NCI-H748 treated with DMSO at 0.1 percent for 48 hours (cell line): ENCODE data around the gene COL24A1.
"Not testable (repeated sequence)": the region's sequence is repeated elsewhere in the genome, so short reads cannot be mapped to it uniquely, and the experiment has no call there.

Experiments used
- DNase-seq: peaks from one replicate; lab custom pipeline; 2025; lab: John Stamatoyannopoulos, UW

Gene COL24A1

DNA sequence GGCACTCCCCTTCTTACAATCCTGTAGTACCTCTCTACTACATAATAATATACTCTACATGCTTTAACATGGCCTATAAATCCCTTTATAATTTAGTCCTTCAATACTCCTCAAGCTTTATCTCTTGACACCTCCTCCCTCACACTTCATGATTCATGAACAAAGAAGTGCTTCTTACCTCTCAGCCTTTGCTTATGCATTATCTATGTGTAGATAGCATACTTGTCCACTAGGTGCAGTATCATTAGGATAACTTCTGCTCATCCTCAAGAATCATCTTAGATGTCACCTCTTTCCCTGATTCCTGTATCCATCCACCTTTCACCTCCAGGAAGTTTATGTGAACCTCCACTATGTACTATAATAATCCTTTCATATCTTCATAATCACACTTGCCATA lies 74.4 kb downstream of the COL24A1 start:
- no peak for DNase-seq

DNA sequence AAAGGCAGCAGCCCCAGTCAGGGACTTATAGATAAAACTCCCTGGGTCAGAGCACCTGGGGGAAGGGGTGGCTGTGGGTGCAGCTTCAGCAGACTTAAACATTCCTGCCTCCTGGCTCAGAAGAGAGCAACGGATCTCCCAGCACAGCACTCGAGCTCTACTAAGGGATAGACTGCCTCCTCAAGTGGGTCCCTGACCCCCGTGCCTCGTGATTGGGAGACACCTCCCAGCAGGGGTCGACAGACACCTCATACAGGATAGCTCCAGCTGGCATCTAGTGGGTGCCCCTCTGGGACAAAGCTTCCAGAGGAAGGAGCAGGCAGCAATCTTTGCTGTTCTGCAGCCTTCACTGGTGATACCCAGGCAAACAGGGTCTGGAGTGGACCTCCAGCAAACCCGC lies 84.1 kb downstream of the COL24A1 start:
- DNase-seq = not testable (repeated sequence)

DNA sequence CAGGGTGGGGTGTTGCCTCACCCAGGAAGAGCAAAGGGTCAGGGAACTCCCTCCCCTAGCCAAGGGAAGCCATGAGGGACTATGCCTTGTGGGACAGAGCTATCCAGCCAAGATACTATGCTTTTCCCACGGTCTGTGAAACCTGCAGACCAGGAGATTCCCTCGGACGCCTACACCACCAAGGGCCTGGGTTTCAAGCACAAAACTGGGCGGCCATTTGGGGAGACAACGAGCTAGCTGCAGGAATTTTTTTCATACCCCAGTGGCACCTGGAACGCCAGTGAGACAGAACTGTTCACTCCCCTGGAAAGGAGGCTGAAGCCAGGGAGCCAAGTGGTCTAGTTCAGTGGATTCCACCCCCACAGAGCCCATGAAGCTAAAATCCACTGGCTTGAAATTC lies 84.7 kb downstream of the COL24A1 start:
- DNase-seq = not testable (repeated sequence)

DNA sequence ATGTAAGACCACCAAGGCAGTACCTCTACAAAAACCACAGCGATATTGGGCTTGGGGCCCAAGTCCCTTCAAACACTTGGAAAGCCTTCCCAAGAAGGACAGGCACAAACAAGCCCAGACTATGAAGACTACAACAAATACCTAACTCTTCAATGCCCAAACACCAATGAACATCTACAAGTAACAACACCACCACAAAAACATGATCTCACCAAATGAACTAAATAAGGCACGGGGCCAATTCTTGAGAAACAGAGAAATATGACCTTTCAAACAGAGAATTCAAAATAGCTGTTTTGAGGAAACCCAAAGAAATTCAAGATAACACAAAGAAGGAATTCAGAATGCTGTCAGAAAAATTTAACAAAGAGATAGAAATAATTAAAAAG lies 86.8 kb downstream of the COL24A1 start:
- no peak for DNase-seq

DNA sequence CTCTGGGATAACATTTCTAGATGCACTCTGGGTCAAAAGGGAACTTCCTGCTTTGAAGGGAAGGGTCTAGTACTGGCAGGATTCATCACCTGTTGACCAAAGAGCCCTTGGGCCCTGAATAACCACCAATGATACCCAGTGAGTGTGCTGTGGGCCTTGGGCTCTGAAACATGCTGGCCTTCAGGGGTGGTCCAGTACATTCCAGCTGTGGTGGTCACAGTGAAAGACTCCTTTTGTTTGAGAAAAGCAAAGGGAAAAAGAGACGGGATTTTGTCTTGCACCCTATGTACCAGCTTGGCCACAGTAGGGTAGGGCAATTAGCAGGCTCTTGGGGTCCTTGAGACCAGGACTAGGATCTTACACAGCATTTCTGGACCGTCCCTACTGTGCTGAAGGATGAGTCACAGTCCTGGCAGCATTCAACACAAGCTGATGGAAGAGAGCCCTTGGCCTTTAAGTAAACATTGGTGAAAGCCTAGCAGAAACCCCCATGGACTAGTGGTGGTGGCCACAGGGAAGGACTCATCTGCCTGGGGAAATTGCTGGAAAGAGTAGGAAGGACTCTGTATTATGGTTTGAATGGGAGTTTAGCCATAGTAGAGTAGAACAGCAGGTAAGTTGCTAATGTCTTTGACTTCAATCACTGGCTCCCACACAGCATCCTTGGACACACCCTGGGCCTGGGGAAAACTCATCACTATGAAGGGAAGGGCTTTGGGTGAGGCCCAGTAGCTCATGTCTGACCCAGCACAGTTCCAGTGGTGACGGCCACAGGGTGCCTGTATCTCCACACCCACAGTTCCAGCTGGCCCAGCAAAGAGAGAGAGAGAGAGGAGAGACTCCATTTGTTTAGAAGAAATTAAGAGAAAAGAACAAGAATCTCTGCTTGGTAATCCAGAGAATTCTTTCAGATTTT lies 87.5 kb downstream of the COL24A1 start:
- no peak for DNase-seq

DNA sequence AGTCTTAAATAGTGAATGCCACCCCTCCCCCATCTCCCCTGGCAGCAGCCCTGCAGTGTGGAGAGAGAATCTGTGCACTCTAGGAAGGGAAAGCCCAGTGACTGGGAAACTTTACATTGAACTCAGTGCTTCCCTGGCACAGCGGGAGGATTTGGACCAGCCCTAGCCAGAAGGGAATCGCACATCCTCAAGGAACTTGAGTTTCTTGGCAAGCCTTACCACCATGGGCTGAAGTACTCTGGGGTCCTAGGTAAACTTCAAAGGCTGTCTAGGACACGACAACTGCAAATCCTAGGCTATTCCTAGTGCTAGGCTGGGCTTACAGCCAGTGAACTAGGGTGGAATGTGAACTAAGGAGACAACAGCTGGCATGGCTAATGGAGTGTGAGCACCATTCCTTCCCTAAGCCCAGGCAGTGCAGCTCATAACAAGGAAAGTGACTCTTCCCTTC lies 88.3 kb downstream of the COL24A1 start:
- no peak for DNase-seq

DNA sequence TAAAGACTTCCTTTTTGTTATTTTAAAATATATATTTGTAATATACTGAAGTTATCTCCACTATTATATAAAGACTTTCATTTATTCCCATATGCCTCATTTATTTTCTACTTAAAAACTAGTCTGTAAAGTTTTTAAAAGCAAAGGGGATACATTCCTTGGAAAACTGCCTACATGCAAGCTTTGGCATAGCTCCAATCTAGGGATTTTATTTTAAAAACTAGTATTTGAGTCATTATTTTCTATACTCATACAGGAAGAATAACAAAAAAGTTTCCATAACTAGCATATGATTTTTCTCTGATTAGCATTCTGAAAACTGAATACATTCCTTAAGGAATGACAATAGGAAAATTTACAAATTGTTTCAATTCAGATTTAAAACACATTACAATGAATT lies 88.9 kb downstream of the COL24A1 start:
- no peak for DNase-seq

DNA sequence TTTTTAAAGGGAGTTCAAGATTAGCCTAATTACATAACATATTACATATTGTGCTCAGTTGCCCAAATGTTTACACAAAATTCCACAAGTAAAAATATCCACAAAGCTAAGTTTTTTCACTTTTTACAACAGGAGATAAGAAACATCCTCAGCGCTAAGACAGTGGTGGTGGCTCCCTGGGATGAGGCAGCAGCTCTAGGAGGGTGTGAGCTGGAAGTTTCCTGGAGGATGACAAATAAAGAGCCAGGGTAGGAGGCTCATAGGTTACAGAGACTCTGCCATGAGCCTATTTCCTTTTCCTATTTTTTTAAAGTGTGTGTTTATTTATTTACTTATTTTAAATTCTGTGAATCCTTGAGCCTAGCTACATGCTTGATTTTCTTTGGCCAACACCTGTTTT lies 91.7 kb downstream of the COL24A1 start:
- DNase-seq = no peak

DNA sequence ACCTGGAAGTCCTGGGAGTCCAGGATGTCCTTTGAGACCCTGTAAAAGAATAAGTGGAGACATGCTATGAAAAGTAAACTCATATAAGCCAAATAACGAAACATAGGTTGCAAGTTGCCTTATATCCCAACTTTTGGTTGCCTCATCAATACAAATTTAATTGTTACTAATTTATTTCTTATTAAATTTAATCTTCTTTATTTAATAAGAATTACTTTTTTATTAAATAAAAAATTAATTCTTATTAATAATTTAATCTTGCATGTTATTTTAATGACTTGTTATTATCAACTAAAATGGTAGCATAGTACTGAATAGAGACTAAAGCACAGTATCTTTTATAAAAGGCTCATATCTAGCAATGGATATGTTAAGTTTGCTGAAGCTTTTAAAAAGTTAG lies 92.9 kb downstream of the COL24A1 start:
- DNase-seq = no peak

DNA sequence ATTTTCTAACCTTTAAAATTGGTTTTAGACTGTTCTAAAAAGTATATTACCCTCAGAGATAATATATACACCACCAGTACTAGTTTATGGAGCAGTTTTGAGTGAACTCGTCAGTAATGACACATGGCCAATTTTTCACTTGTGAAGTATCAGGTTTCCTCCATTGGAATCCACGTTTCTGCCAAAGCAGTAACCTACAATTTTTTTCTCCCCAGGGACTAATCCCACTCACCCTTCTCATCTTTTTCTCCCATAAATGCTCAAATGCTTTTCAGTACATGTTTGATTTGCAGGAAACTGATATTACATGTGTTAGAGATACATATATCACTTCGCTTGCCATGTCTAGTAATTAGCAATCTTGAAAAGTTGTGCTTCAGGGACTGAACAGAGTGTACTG lies 94.1 kb downstream of the COL24A1 start:
- DNase-seq = no peak

DNA sequence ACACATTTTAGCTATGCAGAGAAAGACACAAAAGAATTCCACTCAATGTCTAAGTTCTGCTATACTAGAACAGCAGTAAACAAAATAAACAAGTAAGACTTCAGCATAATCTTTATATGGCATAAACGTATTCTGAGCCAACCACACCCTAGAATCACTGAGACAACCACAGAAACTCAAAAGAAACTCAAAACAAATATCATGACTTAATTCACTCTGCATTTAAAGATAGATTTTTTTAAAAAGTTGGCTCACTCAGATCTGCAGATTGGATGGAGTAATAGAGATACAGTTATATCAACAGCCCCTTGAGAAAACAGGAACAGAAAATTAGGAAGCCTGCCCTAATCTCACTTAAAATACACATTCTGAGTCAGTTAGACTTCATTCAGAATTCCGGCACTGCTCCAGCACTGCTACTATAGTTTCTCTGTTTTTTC lies 95.0 kb downstream of the COL24A1 start:
- no peak for DNase-seq

DNA sequence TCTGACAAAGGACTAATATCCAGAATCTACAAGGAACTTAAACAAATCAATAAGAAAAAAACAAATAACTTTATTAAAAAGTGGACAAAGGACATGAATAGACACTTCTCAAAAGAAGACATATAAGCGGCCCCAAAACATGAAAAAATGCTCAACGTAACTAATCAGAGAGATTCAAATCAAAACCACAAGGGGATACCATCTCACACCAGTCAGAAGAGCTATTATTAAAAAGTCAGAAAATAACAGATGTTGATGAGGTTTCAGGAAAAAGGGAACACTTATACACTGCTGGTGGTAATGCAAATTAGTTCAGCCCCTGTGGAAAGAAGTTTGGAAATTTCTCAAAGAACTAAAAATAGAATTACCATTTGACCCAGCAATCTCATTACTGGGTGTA lies 102.2 kb downstream of the COL24A1 start:
- DNase-seq = no peak

DNA sequence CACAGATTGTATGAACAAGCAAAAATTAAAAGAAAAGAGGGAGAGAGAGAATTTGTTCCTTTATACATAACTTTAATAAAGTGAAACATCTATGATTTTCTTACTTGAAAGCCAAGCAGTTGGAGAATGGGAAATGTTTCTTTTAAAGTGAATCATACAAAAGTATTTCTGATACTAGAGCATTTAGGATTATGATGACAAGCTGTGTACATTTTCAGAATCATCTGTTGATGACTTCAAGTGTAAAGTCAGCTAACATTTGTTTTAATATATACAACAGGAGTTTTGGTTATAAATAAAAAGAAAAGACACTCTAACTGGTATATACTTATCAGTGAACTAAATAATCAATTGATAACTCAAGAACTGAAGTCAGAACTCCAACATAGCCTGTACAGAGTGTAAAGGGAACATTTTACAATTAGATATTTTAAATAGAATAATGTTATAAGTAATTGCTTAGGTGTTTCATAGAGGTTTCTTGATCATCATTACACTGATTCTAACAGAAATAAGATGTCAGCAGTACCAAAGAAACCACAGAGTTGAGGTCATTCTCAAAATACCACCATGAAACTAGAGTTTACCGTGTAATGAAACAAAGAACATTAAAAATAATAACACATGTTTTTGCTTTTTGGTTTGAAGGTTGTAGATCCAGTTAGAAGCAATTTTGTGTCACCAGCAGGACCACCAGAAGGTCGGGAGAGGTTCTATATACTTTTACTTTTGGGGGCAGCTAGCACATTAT lies 103.4 kb downstream of the COL24A1 start:
- no peak for DNase-seq

DNA sequence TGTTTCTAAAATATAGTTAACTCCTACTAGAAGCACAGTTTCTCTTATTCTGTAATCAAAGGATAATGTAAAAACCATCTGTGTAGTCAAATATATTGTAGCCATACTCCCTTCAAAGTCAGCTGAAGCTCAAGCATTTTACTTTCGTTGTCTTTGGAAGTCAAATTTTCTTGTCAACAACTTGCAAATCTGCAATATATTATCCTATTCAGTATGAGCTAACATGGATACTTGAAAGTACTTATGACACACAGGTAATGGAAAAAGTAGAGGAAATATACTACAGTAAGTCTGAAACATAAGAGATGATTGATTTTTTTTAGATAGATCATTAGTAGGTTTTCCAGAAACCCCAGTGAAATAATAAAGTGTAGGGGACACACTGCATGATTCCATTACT lies 121.5 kb downstream of the COL24A1 start:
- no peak for DNase-seq

DNA sequence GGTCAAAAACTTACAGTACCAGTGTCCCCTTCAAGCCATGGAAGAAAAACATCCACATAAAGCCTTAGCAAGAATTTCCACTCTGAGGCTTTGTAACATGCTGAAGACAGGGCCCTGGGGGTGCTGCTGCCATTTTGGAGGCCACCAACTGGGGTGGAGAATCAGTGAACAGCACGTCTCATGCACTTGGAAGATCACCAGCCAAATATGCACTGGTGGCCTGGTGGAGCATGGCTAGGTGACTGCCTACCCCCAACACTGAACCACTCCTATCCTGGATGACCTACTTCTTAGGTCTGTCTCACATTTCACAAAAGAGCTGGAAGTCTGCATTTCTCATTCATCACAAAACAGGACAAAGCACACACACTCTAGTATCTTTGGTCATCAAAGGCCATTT lies 126.4 kb downstream of the COL24A1 start:
- no peak for DNase-seq

DNA sequence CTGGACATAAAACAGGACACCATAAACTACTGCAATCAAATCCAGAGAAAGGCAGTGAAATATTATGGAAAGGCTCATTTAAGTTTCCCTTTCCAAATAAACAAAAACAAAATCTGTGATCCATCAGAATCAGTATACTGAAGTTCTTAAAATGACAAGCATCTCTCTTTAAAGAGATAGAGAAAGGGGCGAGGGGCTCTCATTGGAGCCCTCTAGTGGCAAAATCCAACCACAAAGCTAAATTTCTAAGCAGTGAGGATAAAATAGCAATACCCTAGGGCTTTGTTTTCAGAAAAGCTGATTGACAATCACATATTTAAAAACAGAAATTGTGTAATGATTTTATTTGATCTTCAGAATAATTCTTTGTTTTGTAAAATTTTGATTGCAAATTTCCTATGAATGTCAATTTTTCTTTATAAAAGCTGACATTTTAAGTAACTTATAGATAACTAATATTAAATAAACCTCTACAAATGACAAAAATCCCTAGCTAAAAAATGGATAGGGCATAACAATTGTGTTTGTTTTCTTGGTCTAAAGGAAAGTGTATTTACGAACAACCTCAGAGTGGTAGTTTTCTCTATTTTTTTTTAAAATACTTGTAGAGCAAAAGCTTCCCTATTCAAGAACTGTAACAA lies 138.2 kb downstream of the COL24A1 start:
- peak; percentile 23 for DNase-seq

DNA sequence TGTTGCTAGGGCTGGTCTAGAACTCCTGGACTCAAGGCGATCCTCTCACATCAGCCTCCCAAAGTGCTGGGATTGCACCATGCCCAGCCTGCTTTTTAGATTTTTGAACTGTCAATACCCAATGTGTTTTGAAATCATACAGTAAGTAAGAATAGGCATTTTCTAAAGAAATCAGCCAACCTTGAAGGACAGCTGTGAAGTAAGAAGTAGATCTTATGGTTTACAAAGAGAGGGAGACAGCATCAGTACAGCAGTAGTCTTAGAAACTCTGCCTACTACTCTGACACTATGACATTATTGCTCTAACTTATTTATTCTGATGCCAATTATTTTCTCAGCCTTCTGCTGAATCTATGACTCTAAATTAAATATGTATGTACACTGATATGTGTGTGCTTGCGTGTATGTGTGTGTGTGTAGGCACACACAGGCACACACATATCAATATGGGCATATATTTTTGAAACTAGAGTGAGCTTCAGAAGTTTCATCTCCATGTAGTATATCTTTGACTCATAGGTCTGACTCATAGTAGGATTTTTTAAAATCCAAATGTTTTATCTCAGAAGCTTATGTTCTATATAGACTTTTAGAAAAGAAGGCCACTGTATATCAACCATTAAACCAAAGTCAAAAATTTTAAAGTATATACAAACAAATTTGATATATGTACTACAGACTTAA lies 140.4 kb downstream of the COL24A1 start:
- DNase-seq = no peak

DNA sequence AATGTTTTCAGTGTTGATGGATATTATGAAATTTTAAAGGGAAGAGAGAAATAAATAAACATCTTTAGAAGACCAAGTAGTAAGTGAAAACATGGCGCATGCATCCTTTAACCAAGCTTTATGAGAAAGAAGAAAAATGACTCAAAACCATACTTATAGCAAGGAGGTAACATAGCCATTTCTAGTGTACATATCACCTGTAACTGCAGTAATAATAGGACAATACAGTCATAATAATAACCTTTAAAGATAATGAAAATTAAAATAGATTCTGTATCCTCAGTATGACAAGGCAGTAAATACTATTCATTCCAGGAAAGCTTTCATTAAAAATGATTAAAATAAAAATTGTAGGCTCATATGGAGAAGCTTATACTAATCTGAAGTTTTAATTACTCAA lies 141.2 kb downstream of the COL24A1 start:
- DNase-seq = no peak

DNA sequence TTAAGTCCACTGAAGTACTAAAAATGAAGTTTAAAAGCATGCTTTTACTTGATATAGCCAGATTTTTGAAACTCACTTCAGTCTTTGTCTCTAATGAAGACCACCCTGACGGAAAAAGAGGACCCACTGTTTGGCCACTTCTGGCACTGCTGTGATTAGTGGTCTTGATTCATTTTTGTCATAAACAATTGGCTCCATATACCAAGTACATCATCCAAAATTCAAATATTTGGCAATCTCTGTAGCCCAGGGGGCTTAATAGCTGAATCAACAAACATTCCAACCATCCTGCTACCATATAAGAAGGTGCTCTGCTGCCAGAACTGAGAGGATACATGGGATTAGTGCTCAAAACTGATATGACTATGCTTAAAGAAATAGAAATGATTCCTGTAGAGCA lies 156.0 kb downstream of the COL24A1 start:
- DNase-seq = no peak

DNA sequence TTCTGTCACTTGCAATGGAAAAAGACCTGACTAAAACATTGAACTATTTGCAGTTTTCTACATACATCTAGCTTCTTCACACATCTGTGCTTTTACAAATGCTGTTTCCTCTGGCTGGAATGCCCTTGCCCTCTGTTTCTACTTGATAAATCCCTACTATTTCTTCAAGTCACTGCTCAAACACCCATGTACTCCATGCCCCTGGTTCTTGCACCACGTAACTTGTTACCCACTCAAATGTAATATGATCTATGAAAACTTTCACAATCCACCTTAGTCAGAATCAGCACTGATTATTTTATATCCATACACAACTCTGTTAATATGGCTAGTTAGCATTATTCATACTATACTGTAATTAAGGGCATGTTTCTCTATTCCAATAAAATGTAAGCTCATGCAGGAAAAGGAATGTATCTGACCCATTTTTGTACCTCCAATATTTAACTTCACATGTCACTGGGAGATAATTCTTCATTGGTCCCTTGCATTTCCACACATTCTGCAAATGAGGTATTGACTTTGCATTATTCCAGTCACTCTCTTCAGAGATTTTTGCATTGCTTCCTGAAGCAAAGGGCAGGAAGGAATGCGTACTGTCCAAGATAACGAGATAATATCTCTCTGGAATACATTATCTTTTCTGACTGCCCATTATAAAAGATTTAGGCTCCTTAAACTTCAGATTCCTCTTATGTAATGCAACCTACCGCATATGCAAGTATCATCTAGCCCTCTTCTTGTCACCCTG lies 158.3 kb downstream of the COL24A1 start:
- no peak for DNase-seq

DNA sequence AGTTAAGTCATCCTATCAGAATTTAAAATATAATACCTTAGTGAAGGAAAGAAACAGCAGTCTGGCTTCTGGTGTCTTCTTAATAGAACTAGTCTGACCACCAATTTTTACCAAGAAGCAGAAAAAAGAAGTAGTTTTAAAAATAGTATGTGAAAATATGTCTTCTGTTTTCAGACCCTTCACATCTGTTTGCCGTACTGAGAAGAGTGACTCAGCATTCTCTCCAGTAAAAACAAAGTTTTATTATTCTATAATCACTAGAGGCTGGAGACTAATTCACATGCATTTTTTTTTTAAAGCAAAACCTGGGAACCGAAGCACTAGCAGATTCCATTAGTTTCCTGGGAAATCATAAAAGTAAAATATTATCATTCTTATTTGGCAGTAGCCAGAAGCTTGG lies 163.8 kb downstream of the COL24A1 start:
- no peak for DNase-seq
